Liver (tissue), 9 donors: ENCODE measurements around the gene HDC. TPM values are rescaled to one million over a fixed set of nuclear protein-coding genes. Genes with fewer than 3 reads are reported as not detected.

Experiments
- DNase-seq: peaks from one replicate; pipeline ENCODE4 v3.0.0-alpha.2; 2017; ENCODE audit warnings: low spot score
- H3K27ac ChIP-seq, 2 donors: one replicate each; pipeline ENCODE4 v1.7.0; 2013; ENCODE audit warnings: inconsistent platforms in 2 of 2, low read length in 2 of 2, control low read depth in 1 of 2, low read depth in 1 of 2, mild to moderate bottlenecking in 1 of 2
- H3K27me3 ChIP-seq, 4 donors: one replicate each; pipeline versions ENCODE4 v1.6.1 to v1.7.0; 2013; ENCODE audit warnings: low read length in 3 of 4, inconsistent platforms in 1 of 4, mild to moderate bottlenecking in 1 of 4, moderate library complexity in 1 of 4; ENCODE audit not compliant: control insufficient read depth in 4 of 4, insufficient read depth in 4 of 4
- H3K36me3 ChIP-seq, 4 donors: one replicate each; pipeline versions ENCODE4 v1.6.1 to v1.7.0; 2013; ENCODE audit warnings: low read length in 3 of 4, mild to moderate bottlenecking in 3 of 4, low read depth in 1 of 4, moderate library complexity in 1 of 4; ENCODE audit not compliant: control insufficient read depth in 4 of 4, insufficient read depth in 3 of 4
- H3K4me1 ChIP-seq, 4 donors: one replicate each; pipeline versions ENCODE4 v1.6.1 to v1.7.0; 2013; ENCODE audit warnings: low read length in 3 of 4, mild to moderate bottlenecking in 3 of 4, moderate library complexity in 1 of 4; ENCODE audit not compliant: control insufficient read depth in 4 of 4, insufficient read depth in 4 of 4
- H3K4me3 ChIP-seq, 3 donors: one replicate each; pipeline versions ENCODE4 v1.6.1 to v1.7.0; 2013; ENCODE audit warnings: low read length in 3 of 3, control low read depth in 1 of 3, low read depth in 1 of 3, mild to moderate bottlenecking in 1 of 3
- H3K9ac ChIP-seq, 2 donors: one replicate each; pipeline ENCODE4 v1.7.0; 2013; ENCODE audit warnings: low read length in 2 of 2, mild to moderate bottlenecking in 2 of 2, moderate library complexity in 2 of 2, control low read depth in 1 of 2, low read depth in 1 of 2
- H3K9me3 ChIP-seq, 4 donors: one replicate each; pipeline versions ENCODE4 v1.6.1 to v1.7.0; 2013; ENCODE audit warnings: low read length in 3 of 4; ENCODE audit not compliant: control insufficient read depth in 4 of 4
- EGR1 ChIP-seq, 2 donors: IDR thresholded peaks; 2 replicates each; pipeline ENCODE4 v1.6.1; 2016 to 2018; ENCODE audit warnings: antibody characterized with exemption in 2 of 2, low read depth in 2 of 2
- FOXA1 ChIP-seq: IDR thresholded peaks from 2 replicates; pipeline ENCODE4 v1.6.1; 2016; ENCODE audit warnings: antibody characterized with exemption
- GABPA ChIP-seq, 2 donors: IDR thresholded peaks in 1 of 2; conservative IDR thresholded peaks in 1 of 2; 2 replicates each; pipeline ENCODE4 v1.6.1; 2016; ENCODE audit warnings: antibody characterized with exemption in 2 of 2, mild to moderate bottlenecking in 1 of 2, moderate library complexity in 1 of 2
- HNF4A ChIP-seq, 2 donors: conservative IDR thresholded peaks; 2 replicates each; pipeline ENCODE4 v1.6.1; 2016; ENCODE audit warnings: antibody characterized with exemption in 2 of 2, mild to moderate bottlenecking in 2 of 2
- JUND ChIP-seq, 2 donors: IDR thresholded peaks; 2 replicates each; pipeline ENCODE4 v1.6.1; 2016; ENCODE audit warnings: antibody characterized with exemption in 2 of 2
- NR2F2 ChIP-seq: IDR thresholded peaks from 2 replicates; pipeline ENCODE4 v1.6.1; 2016; ENCODE audit warnings: antibody characterized with exemption
- RAD21 ChIP-seq, 2 donors: IDR thresholded peaks; 2 replicates each; pipeline ENCODE4 v1.6.1; 2016; ENCODE audit warnings: antibody characterized with exemption in 2 of 2, mild to moderate bottlenecking in 2 of 2
- RXRA ChIP-seq, 2 donors: IDR thresholded peaks; 2 replicates each; pipeline ENCODE4 v1.6.1; 2017 to 2018; ENCODE audit warnings: antibody characterized with exemption in 2 of 2, mild to moderate bottlenecking in 1 of 2
- SP1 ChIP-seq: IDR thresholded peaks from 2 replicates; pipeline ENCODE4 v1.6.1; 2018; ENCODE audit warnings: antibody characterized with exemption, mild to moderate bottlenecking
- TAF1 ChIP-seq: conservative IDR thresholded peaks from 2 replicates; pipeline ENCODE4 v1.6.1; 2016; ENCODE audit warnings: antibody characterized with exemption, mild to moderate bottlenecking
- YY1 ChIP-seq: IDR thresholded peaks from 2 replicates; pipeline ENCODE4 v1.6.1; 2016; ENCODE audit warnings: antibody characterized with exemption, mild to moderate bottlenecking
- WGBS: extraction: QIAGEN DNeasy Blood & Tissue Kit; methylation state at CpG from one replicate; pipeline ENCODE4 v1.1.7; 2013; 5-methylcytosine and 5-hydroxymethylcytosine counted together
- polyA plus RNA-seq, 2 donors: library from polyadenylated mRNA; stranded (reverse) in 1 of 2; unstranded in 1 of 2; fragments of 200-250 nt in 1 of 2; fragments of >200 nt in 1 of 2; fragmentation: Nextera tagmentation in 1 of 2; extraction: Ambion mirVana in 1 of 2; gene quantifications; one replicate each; pipeline versions ENCODE4 v1.2.1 to v1.2.3, GENCODE V29; 2013 to 2015
- total RNA-seq, 2 donors: library from RNA; depleted of rRNA; stranded (reverse); fragments of >200 nt; gene quantifications; one replicate each; pipeline ENCODE4 v1.2.3, GENCODE V29; 2014
- TF ChIP-seq, protein P1 (sequence below): IDR thresholded peaks from 2 replicates; pipeline ENCODE4 v1.6.1; 2016; ENCODE audit warnings: antibody characterized with exemption
- TF ChIP-seq, protein P2 (sequence below): IDR thresholded peaks from 2 replicates; pipeline ENCODE4 v1.6.1; 2016; ENCODE audit warnings: antibody characterized with exemption
- TF ChIP-seq, protein P3 (sequence below): fragments of 150-350 bp; IDR thresholded peaks from 2 replicates; pipeline ENCODE4 v1.5.1; 2017; ENCODE audit warnings: improper control_type of control experiment, low read depth, low read length; ENCODE audit not compliant: missing input control
- donor health status: healthy.
- donor health status: healthy.
- donor health status: healthy.
- donor health status: healthy.
- donor health status: healthy.

HDC gene
- total and polyA plus RNA-seq, 4 donors = 0.07 to 3.0 (median 0.78) TPM

DNA sequence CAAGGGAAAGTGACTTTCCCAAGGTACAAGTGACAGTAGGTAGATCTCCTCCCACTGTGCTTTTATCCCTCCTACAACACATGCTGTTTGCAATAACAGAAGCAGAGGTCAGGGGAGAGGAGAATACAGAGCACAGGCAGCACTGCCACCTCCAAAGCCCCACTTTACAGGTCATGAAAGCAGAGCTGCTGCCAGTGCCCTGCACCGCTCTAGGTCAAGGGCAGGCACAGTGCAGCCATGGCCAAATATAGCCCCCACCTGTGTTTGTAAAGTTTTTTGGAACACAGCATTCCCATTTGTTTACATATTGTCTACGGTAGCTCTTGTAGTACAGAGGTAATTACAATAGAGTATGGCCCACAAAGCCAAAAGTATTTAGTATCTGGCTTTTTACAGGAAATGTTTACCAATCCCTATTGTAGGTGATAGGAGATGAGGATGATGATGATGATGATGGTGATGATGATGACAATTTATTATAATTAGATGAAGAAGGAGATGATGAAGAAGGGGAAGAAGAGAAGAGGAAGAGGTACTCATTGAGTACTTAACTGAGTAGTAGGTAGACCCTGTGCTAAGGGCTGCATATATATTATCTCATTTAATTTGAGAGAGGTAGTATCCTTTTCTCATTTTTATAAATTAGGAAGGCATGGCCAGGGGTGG, 20.4 kb downstream of the HDC start (continued):
- TF ChIP-seq GABPA (IDR thresholded peaks at IDR 0.05 in 1 of 2, conservative IDR thresholded peaks at IDR 0.05 in 1 of 2) = peak in 1 of 2 donors; percentile 42
- no peak for TF ChIP-seq TAF1
- TF ChIP-seq, protein P1, sequence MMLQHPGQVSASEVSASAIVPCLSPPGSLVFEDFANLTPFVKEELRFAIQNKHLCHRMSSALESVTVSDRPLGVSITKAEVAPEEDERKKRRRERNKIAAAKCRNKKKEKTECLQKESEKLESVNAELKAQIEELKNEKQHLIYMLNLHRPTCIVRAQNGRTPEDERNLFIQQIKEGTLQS = no peak
- TF ChIP-seq FOXA1 = peak; percentile 84
- TF ChIP-seq, protein P2, sequence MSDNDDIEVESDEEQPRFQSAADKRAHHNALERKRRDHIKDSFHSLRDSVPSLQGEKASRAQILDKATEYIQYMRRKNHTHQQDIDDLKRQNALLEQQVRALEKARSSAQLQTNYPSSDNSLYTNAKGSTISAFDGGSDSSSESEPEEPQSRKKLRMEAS = peak; percentile 95
- peak; percentile 98 for TF ChIP-seq SP1
- TF ChIP-seq RXRA (IDR thresholded peaks at IDR 0.05) = peak; percentile 99 to 100
- peak; percentile 87 for TF ChIP-seq YY1
- peak in 1 of 2 donors; percentile 40 for TF ChIP-seq EGR1 (IDR thresholded peaks at IDR 0.05; ENCODE audit: low read depth in 2 of 2)
- peak; percentile 92 to 94 for TF ChIP-seq HNF4A (conservative IDR thresholded peaks at IDR 0.05)

DNA sequence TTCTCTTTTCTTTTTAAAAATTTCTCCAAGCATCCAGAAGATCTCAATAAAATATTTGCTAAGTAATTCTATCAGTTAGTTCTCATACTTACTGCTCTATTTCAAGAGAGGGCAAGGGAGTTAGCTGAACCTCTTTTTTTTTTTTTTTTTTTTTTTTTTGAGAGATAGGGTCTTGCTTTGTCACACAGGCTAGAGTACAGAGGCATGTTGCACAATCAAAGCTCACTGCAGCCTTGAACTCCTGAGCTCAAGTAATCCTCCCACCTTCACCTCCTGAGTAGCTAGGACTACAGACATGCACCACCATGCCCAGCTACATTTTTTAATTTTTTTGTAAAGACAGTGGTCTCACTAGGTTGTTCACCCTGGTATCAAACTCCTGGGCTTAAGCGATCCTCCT, 21.4 kb downstream of the HDC start:
- H3K4me1 ChIP-seq = peaks cover 13 to 55% (median 41%) of the 10 kb centered on the region in 4 donors
- 100% methylated on average over 1 of the region's 1 CpG for WGBS
- no peak overlapping the region for H3K4me3 ChIP-seq
- no peak for DNase-seq
- TF ChIP-seq RXRA (IDR thresholded peaks at IDR 0.05) = peak in 1 of 2 donors; percentile 43
- TF ChIP-seq HNF4A (conservative IDR thresholded peaks at IDR 0.05) = peak; percentile 36 to 47
- TF ChIP-seq, protein P1 = no peak
- TF ChIP-seq, protein P3, sequence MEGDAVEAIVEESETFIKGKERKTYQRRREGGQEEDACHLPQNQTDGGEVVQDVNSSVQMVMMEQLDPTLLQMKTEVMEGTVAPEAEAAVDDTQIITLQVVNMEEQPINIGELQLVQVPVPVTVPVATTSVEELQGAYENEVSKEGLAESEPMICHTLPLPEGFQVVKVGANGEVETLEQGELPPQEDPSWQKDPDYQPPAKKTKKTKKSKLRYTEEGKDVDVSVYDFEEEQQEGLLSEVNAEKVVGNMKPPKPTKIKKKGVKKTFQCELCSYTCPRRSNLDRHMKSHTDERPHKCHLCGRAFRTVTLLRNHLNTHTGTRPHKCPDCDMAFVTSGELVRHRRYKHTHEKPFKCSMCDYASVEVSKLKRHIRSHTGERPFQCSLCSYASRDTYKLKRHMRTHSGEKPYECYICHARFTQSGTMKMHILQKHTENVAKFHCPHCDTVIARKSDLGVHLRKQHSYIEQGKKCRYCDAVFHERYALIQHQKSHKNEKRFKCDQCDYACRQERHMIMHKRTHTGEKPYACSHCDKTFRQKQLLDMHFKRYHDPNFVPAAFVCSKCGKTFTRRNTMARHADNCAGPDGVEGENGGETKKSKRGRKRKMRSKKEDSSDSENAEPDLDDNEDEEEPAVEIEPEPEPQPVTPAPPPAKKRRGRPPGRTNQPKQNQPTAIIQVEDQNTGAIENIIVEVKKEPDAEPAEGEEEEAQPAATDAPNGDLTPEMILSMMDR = no peak
- no peaks in the 10 kb centered on the region for H3K36me3 ChIP-seq
- no peaks in the 10 kb centered on the region for H3K9me3 ChIP-seq
- no peak overlapping the region for H3K9ac ChIP-seq
- H3K27ac ChIP-seq = peak overlapping the region; percentile 79 to 85
- no peaks in the 10 kb centered on the region for H3K27me3 ChIP-seq

DNA sequence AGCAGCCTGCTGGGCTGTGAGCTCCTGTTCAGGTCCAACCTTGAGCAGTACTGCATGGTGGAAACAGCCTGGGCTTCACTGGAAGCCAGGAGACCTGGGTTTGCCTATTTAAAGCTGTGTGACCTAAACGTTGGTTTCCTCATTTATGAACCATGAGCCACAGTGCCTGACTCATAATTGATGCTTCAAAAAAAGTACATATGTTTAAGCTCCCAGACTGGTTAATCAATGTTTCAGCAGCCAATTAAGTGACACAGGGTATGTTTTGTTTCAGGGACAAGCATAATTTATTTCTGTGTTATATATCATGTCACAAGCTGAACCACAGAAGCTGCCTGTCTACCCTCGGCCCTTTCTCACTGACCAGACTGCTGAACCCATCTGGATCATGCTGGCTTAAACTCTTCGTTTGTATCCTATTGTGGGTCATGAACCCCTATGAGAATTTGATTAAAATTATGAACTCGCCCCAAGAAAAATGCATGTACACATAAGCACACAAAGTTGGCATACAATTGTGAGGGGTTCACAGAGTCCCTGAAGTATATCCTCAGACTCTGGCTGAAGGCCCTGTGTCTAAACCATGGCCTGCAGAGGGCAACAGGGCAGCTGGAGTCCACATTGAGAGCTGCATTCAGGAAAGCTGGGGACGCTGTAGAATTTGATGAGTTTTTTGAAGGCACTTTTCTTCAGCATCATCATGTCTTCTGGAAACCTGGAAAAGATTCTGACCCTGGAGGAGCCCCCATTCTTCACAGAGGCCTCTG, 23.7 kb downstream of the HDC start:
- H3K27ac ChIP-seq = peak overlapping the region in 1 of 2 donors; percentile 22
- 68% methylated on average over 5 of the region's 5 CpGs for WGBS
- no peak overlapping the region for H3K4me3 ChIP-seq
- peaks cover 17 to 57% (median 44%) of the 10 kb centered on the region in 4 donors for H3K4me1 ChIP-seq
- TF ChIP-seq HNF4A (conservative IDR thresholded peaks at IDR 0.05) (peak; percentile 45 to 58), NR2F2 (no peak), RAD21 (IDR thresholded peaks at IDR 0.05) (peak; percentile 52 to 53), GABPA (IDR thresholded peaks at IDR 0.05 in 1 of 2, conservative IDR thresholded peaks at IDR 0.05 in 1 of 2) (no peak), JUND (IDR thresholded peaks at IDR 0.05) (no peak)
- TF ChIP-seq, protein P3 = peak; percentile 8
- TF ChIP-seq, protein P1 = no peak
- no peaks in the 10 kb centered on the region for H3K36me3 ChIP-seq
- no peak for DNase-seq
- H3K27me3 ChIP-seq = no peaks in the 10 kb centered on the region
- H3K9me3 ChIP-seq = no peaks in the 10 kb centered on the region
- H3K9ac ChIP-seq = no peak overlapping the region
